GDM1 (cell line): ENCODE measurements around the gene TYROBP.
"Not testable (repeated sequence)": the region's sequence is repeated elsewhere in the genome, so short reads cannot be mapped to it uniquely, and the experiment has no call there.

Experiments
- DNase-seq: peaks from one replicate; lab custom pipeline; 2025; lab: John Stamatoyannopoulos, UW

Gene TYROBP

GRCh38 chr19:35931874-35932202 is 23.7 kb upstream of the TYROBP start:
- DNase-seq = no peak

DNA sequence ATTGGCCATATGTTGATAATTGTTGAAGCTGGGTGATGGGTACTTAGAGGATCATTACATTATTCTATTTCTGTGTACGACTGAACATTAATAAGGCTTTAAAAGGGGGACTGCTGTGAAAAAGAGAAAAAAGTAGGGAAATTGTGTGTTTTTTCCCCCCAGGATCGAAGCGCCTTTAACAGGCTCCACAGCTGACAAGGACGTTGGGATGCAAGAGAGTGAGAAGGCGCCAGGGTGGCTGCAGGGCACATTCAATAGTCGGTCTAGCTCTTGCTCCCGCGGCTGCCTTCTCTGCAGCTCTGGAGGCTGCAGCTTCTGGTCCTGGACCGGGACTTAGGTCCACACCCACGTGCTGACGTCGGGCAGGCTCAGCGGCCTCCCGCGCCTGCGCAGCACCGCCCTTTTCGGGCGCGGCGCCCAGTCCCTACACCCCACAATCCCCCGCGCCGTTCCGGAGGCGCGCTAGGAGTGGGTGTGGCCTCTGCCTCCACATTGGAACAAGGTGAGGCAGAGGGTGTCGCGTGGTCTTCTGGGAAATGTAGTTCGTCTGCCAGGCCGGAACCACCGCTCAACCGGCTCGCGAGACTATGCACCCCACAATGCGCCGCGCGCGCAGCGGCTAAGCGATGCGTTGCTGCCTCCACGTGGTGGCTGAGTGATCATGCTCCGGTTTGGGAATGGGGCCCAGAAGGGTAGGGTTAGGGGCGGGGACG is 23.2 kb upstream of the TYROBP start:
- peak; percentile 100 for DNase-seq

DNA sequence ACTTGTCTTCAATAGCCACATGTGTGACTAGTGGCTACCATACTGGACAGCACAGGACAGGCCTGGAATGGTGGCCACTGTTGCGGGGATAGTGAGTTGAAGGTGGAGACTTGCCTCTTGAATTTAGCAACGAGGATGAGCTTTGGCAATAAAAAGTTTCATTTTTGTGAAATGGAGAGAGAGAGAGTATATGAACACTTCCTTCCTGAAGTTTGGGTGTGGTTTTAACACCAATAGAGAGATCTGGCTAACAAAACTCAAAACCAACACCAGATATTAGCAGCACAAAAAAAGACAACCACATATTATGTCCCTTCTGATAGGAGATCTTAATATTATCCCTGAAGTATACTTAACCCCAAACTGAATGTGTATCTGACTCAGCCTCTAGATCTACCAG is 21.8 kb upstream of the TYROBP start:
- no peak for DNase-seq

DNA sequence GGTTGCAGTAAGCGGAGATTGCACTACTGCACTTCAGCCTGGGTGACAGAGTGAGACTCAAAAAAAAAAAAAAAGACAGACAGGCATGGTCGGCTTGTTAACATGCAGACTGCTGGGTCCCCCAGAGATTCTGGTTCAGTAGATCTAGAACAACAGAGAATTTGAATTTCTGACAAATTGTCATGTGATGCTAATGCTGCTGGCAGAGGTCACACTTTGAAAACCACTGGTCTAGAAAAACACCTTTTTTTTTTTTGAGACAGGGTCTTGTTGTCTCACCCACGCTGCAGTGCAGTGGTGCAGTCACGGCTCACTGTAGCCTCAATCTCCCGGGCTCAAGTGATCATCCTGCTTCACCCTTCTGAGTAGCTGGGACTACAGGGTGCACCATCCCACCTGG is 20.4 kb upstream of the TYROBP start:
- DNase-seq = no peak

- no peak for DNase-seq
Measured at GRCh38 chr19:35925501-35925900, 17.4 kb upstream of the TYROBP start.

DNA sequence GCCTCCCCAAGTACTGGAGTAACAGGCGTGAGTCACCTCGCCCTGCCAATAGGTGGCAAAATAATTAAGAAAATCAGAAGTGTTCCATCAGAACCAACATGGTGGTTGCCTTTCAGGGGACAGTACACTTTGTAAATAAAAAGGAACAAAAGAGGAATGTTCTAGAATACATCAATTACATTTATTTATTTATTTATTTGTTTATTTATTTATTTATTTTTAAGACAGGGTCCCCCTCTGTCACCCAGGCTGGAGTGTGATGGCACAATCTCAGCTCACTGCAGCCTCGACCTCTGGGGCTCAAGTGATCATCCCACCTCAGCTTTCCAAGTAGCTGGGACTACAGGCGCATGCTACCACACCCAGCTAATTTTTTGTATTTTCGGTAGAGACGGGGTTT is 12.9 kb upstream of the TYROBP start:
- no peak for DNase-seq

- DNase-seq = no peak
Measured at GRCh38 chr19:35919306-35919705, 11.2 kb upstream of the TYROBP start.

- DNase-seq = no peak
Measured at GRCh38 chr19:35915443-35915842, 7.3 kb upstream of the TYROBP start.

- no peak for DNase-seq
Measured at GRCh38 chr19:35913589-35913988, 5.5 kb upstream of the TYROBP start.

GRCh38 chr19:35911790-35912189 is 3.7 kb upstream of the TYROBP start:
- no peak for DNase-seq

- peak; percentile 12 for DNase-seq
Measured at GRCh38 chr19:35911173-35911572, 3.1 kb upstream of the TYROBP start.

DNA sequence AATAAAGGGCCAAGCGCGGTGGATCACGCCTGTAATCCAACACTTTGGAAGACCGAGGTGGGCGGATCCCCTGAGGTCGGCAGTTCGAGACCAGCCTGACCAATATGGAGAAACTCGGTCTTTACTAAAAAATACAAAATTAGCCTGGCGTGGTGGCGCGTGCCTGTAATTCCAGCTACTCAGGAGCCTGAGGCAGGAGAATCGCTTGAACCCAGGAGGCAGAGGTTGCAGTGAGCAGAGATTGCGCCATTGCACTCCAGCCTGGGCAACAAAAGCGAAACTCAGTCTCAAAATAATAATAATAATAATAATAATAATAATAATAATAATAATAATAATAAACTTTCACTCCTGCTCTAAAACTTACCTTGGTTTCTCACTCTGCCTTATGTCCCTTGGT is 2.3 kb upstream of the TYROBP start:
- DNase-seq = not testable (repeated sequence)

DNA sequence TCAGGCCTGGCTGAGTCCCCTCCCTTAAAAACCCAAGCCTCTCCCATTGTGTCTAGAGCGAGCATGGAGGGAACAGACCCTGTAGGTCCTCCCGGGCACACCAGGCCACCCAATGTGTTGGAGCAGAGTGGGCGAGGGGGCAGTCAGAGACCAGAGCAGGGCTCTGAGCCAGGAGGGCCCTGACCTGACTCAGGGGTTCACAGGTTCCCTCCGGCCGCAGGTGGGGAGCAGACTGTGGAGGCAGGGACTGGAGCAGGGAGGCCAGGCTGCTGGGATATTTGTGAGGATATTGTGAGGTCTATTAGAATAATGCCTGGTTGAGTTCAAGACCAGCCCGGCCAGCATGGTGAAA is 1.6 kb upstream of the TYROBP start:
- no peak for DNase-seq

DNA sequence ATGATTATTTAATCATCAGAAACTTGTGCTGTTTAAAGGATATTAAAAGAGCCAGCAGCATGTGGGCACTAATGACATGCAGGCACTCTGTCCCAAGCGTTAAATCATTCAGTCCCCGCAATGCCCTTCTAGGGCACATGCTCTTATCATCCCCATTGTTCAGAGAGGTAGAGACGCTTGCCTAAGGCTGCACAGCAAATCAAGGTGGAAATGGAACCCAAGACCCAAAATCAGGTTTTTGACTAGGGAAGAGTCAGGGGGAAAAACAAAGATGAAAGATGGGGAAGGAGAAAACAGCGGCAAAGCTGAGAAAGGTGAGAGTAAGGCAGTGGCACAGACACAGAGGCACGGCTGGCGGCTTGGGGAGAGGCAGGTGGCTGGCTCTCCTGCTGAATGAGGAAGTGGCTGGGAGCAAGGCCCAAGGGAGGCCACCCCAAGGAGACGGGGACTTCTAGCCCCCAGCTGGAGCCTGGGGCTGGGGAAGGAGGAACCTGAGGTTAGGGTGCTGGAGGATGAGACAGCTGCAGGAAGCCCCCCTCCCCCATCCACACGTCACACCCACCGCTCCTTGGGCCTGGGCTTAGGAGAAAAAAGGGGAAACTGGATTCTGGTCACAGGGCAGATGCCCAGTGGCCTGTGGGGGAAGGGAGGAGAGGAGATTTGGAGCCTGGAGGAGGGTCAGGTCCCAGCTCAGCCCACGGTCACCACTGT is 1.0 kb upstream of the TYROBP start:
- DNase-seq = peak; percentile 98

DNA sequence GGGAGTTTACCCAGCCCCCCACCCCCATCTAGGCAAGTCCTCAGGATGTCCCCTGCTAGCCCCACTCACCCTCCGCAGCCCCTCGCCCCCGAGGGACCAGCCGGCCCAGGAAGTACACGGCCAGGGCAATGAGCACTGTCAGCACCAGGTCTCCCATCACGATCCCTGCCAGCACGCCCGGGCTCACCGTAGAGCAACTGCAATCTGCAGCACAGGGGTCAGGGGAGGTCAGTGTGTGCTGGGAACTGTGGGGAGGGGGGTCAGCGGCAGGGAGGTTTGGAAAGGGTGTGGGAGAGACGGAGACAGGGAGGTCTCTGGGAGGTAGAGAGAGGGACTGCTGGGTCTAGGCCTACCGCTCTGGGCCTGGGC is 734 bp downstream of the TYROBP start:
- no peak for DNase-seq

- no peak for DNase-seq
Measured at GRCh38 chr19:35905178-35905727, 2.8 kb downstream of the TYROBP start.

DNA sequence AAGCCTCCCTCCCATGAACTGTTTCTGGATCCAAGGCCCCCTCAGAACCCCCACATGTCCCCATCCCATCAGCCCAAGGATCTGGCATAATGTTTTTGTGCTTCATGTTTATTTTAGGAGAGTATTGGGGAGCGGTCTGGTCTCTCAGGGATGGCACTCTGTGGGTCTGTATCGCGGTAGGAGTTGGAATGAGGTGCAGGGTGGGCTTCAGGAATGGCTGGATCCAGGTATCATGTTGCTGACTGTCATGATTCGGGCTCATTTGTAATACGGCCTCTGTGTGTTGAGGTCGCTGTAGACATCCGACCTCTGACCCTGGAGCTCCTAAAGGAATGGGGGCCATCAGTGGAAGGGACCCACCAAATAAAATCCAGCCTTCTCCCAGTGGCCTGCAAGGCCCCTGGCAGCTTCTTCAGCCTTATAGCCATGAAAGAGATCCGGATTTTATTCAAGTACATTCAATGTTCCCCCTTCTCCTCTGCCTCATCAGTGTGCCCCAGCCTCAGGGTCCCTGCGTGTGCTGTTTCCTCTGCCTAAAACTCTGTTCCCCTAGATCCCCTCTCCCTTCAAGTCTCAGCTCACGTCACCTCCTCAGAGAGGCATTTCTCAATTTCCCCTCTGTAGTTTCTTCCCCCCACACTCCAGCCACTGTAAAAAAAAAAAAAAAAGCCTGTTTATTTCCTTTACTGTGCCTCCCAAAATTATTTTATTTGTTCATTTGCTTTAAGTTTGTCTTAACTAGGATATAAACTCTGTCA is 3.6 kb downstream of the TYROBP start:
- no peak for DNase-seq

DNA sequence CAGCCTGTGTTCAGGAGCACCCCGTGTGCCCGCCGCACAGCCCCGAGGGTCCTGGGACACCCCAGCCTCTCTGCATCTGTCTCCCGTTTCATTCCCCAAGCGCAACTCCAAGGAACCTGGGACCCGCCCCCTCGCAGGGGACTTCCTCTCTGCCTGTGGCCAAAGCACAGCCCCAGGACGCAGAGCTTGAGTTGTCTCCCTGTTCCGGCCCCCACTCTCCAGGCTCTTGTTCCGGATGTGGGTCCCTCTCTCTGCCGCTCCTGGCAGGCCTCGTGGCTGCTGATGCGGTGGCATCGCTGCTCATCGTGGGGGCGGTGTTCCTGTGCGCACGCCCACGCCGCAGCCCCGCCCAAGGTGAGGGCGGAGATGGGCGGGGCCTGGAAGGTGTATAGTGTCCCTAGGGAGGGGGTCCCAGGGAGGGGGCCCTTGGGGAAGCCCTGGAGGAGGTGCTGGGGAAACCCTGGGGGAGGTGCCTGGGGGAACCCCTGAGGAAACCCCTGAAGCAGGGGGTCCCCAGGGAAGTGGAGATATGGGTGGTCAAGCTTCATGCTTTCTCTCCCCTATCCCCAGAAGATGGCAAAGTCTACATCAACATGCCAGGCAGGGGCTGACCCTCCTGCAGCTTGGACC is 4.4 kb downstream of the TYROBP start:
- DNase-seq = peak; percentile 96

- DNase-seq = no peak
Measured at GRCh38 chr19:35902870-35903475, 5.1 kb downstream of the TYROBP start.

DNA sequence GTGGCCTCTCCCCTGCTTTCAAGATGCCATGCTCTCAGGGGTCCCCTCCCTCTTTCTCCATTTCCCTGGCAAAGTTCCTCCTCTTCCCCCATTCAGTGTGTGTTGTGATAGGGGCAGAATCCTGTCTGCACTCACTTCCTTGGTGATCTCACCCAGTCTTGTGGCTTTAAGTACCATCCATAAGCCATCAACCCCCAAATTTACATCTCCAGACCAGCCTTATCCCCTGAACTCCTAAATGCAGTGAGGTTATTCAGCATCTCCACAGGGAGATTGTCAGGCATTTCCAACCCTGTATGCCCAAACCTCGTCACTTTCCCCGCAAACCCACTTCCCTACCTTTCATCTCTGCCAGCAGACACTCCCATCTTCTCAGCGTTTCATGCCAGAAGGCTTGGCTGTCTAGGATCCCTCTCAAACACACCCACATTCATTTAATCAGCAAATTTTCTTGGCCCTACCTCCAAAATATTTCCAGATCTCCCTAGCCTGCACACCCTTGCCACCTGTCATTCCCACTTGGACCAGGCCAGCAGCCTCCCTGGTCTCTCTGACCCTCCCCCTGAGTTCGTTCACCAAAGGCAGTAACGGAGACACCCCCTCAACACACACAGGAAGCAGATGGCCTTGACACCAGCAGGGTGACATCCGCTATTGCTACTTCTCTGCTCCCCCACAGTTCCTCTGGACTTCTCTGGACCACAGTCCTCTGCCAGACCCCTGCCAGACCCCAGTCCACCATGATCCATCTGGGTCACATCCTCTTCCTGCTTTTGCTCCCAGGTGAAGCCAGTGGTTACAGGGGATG is 6.0 kb downstream of the TYROBP start, which contains the start of gene HCST:
HCST (plus strand) TSS at position 676 of the 808 bp plus-strand sequence; CDS start at position 741, 65 bp downstream.
- DNase-seq = peak; percentile 80

- no peak for DNase-seq
Measured at GRCh38 chr19:35901055-35901644, 6.9 kb downstream of the TYROBP start.
